SK-N-SH treated with all-trans-retinoic acid at 6 μM for 48 hours (cell line): ENCODE measurements around the gene MYH3.

Experiments used
- ATAC-seq: fragments of 200-7000 bp; cut with Tn5 transposase; 3 replicates; pipeline ENCODE4 v1.9.1; 2020; ENCODE audit warnings: mild to moderate bottlenecking, moderate library complexity
- ARNTL ChIP-seq: fragments of 450-650 bp; formaldehyde crosslinking; IDR thresholded peaks from 2 replicates; pipeline ENCODE4 v1.5.0; 2020; ENCODE audit warnings: low read depth, mild to moderate bottlenecking, moderate library complexity, borderline replicate concordance
- BACH2 ChIP-seq: fragments of 250-450 bp; sonication (Bioruptor Pico); IDR thresholded peaks from 2 replicates; pipeline ENCODE4 v1.9.0; 2021; ENCODE audit warnings: mild to moderate bottlenecking, borderline replicate concordance
- CREB5 ChIP-seq: fragments of 250-450 bp; sonication (Bioruptor Pico); IDR thresholded peaks from 2 replicates; pipeline ENCODE4 v1.5.1; 2020; ENCODE audit warnings: low read depth, mild to moderate bottlenecking, moderate library complexity
- CSDC2 ChIP-seq: fragments of 250-450 bp; sonication (Bioruptor Pico); IDR thresholded peaks from 2 replicates; pipeline ENCODE4 v1.5.0; 2020; ENCODE audit warnings: mild to moderate bottlenecking, moderate library complexity
- CSRNP3 ChIP-seq: fragments of 250-450 bp; sonication (Bioruptor Pico); IDR thresholded peaks from 2 replicates; pipeline ENCODE4 v1.5.1; 2021; ENCODE audit warnings: mild to moderate bottlenecking, moderate library complexity
- GLIS3 ChIP-seq: fragments of 250-450 bp; sonication (Bioruptor Pico); IDR thresholded peaks from 2 replicates; pipeline ENCODE4 v1.5.0; 2020; ENCODE audit warnings: mild to moderate bottlenecking, moderate library complexity
- ISL1 ChIP-seq: fragments of 250-450 bp; sonication (Bioruptor Pico); IDR thresholded peaks from 2 replicates; pipeline ENCODE4 v2.1.2; 2022; ENCODE audit warnings: mild to moderate bottlenecking, moderate library complexity
- OSR1 ChIP-seq: fragments of 250-450 bp; sonication (Bioruptor Pico); IDR thresholded peaks from 2 replicates; pipeline ENCODE4 v1.8.0; 2022; ENCODE audit warnings: moderate library complexity, mild to moderate bottlenecking, inconsistent platforms
- PATZ1 ChIP-seq: fragments of 250-450 bp; sonication (Bioruptor Pico); IDR thresholded peaks from 2 replicates; pipeline ENCODE4 v1.8.0; 2020; ENCODE audit warnings: mild to moderate bottlenecking, moderate library complexity, borderline replicate concordance
- POU6F1 ChIP-seq: fragments of 250-450 bp; sonication (Bioruptor Pico); IDR thresholded peaks from 2 replicates; pipeline ENCODE4 v1.8.0; 2021; ENCODE audit warnings: low read depth, mild to moderate bottlenecking, moderate library complexity, borderline replicate concordance
- PPARA ChIP-seq: fragments of 250-450 bp; sonication (Bioruptor Pico); IDR thresholded peaks from 2 replicates; pipeline ENCODE4 v1.5.0; 2020; ENCODE audit warnings: mild to moderate bottlenecking, borderline replicate concordance
- SNAI2 ChIP-seq: fragments of 250-450 bp; sonication (Bioruptor Pico); IDR thresholded peaks from 2 replicates; pipeline ENCODE4 v1.5.0; 2020; ENCODE audit warnings: mild to moderate bottlenecking, moderate library complexity
- TCF4 ChIP-seq: fragments of 250-450 bp; sonication (Bioruptor Pico); IDR thresholded peaks from 2 replicates; pipeline ENCODE4 v1.8.0; 2021; ENCODE audit warnings: mild to moderate bottlenecking, moderate library complexity, borderline replicate concordance
- TOX ChIP-seq: fragments of 250-450 bp; sonication (Bioruptor Pico); IDR thresholded peaks from 2 replicates; pipeline ENCODE4 v1.8.0; 2021; ENCODE audit warnings: mild to moderate bottlenecking, moderate library complexity, borderline replicate concordance
- TSHZ2 ChIP-seq: fragments of 250-450 bp; sonication (Bioruptor Pico); IDR thresholded peaks from 2 replicates; pipeline ENCODE4 v1.5.0; 2020; ENCODE audit warnings: mild to moderate bottlenecking, moderate library complexity
- ZC3H10 ChIP-seq: fragments of 250-450 bp; sonication (Bioruptor Pico); IDR thresholded peaks from 2 replicates; pipeline ENCODE4 v1.5.1; 2021; ENCODE audit warnings: mild to moderate bottlenecking, moderate library complexity
- ZFP3 ChIP-seq: fragments of 250-450 bp; sonication (Bioruptor Pico); IDR thresholded peaks from 2 replicates; pipeline ENCODE4 v1.5.0; 2020; ENCODE audit warnings: mild to moderate bottlenecking, moderate library complexity
- ZFP30 ChIP-seq: fragments of 450-650 bp; formaldehyde crosslinking; IDR thresholded peaks from 2 replicates; pipeline ENCODE4 v1.5.0; 2022; ENCODE audit warnings: mild to moderate bottlenecking, moderate library complexity
- ZNF565 ChIP-seq: fragments of 450-650 bp; formaldehyde crosslinking; conservative IDR thresholded peaks from 2 replicates; pipeline ENCODE4 v1.5.0; 2020; ENCODE audit warnings: low read depth, mild to moderate bottlenecking, moderate library complexity
- ZNF70 ChIP-seq: fragments of 450-650 bp; formaldehyde crosslinking; IDR thresholded peaks from 2 replicates; pipeline ENCODE4 v1.5.0; 2020; ENCODE audit warnings: mild to moderate bottlenecking, moderate library complexity
- ZNF8 ChIP-seq: fragments of 450-650 bp; formaldehyde crosslinking; IDR thresholded peaks from 2 replicates; pipeline ENCODE4 v1.5.0; 2020; ENCODE audit warnings: mild to moderate bottlenecking, moderate library complexity

The MYH3 gene

GRCh38 chr17:10617120-10617505 is 40.0 kb downstream of the MYH3 start:
- ATAC-seq, result no peak
- TF ChIP-seq PPARA (CRISPR knock-in tag) (no peak), GLIS3 (CRISPR knock-in tag) (no peak), TSHZ2 (CRISPR knock-in tag) (no peak), CSDC2 (CRISPR knock-in tag) (no peak), POU6F1 (CRISPR knock-in tag) (no peak), ARNTL (CRISPR knock-in tag) (no peak), CSRNP3 (CRISPR knock-in tag) (no peak), ZNF8 (CRISPR knock-in tag) (no peak), ZNF565 (no peak), ZNF70 (no peak), TCF4 (no peak), CREB5 (CRISPR knock-in tag) (no peak), ZFP3 (CRISPR knock-in tag) (no peak), ZC3H10 (no peak), BACH2 (CRISPR knock-in tag) (no peak), PATZ1 (CRISPR knock-in tag) (no peak)

- ATAC-seq, result peak; percentile 74
- TF ChIP-seq BACH2 (CRISPR knock-in tag) (no peak), OSR1 (CRISPR knock-in tag) (no peak), PPARA (CRISPR knock-in tag) (no peak), CSDC2 (CRISPR knock-in tag) (no peak), ZC3H10 (no peak), ARNTL (CRISPR knock-in tag) (no peak), ZNF565 (no peak), SNAI2 (no peak), TSHZ2 (CRISPR knock-in tag) (no peak), TOX (CRISPR knock-in tag) (no peak), ZFP30 (CRISPR knock-in tag) (no peak), CSRNP3 (CRISPR knock-in tag) (no peak), GLIS3 (CRISPR knock-in tag) (no peak), ISL1 (no peak), ZNF8 (CRISPR knock-in tag) (no peak), POU6F1 (CRISPR knock-in tag) (no peak), TCF4 (no peak), CREB5 (CRISPR knock-in tag) (no peak)
Measured at GRCh38 chr17:10616502-10617119, 40.5 kb downstream of the MYH3 start.
